CD14-positive monocyte (primary cell): ENCODE measurements around the gene MED9. TPM values are rescaled to one million over a fixed set of nuclear protein-coding genes. Genes with fewer than 3 reads are reported as not detected.

Experiments
- DNase-seq, 3 donors: peaks; one replicate each; pipeline ENCODE4 v3.0.0-alpha.2; 2011 to 2022
- H2AFZ ChIP-seq: 2 replicates; pipeline ENCODE4 v1.6.0; 2012; ENCODE audit warnings: mild to moderate bottlenecking, low read depth, low read length, inconsistent platforms; ENCODE audit not compliant: insufficient read depth, poor library complexity, severe bottlenecking
- H3K27ac ChIP-seq, 2 donors: 1 replicate in 1 of 2; 2 replicates in 1 of 2; pipeline ENCODE4 v1.5.1; 2012 to 2013; ENCODE audit warnings: low read length in 2 of 2, control low read depth in 1 of 2, inconsistent platforms in 1 of 2, low read depth in 1 of 2, mild to moderate bottlenecking in 1 of 2
- H3K27me3 ChIP-seq, 2 donors: one replicate each; pipeline versions ENCODE4 v1.6.0 to v1.6.1; 2011 to 2013; ENCODE audit warnings: low read length in 2 of 2; ENCODE audit not compliant: control insufficient read depth in 2 of 2, insufficient read depth in 2 of 2
- H3K36me3 ChIP-seq, 2 donors: replicated peaks in 1 of 2; 1 replicate in 1 of 2; 2 replicates in 1 of 2; pipeline versions ENCODE4 v1.5.1 to v1.6.1; 2012 to 2013; ENCODE audit warnings: low read length in 2 of 2, control low read depth in 1 of 2, inconsistent platforms in 1 of 2, mild to moderate bottlenecking in 1 of 2; ENCODE audit not compliant: insufficient read depth in 2 of 2, control insufficient read depth in 1 of 2
- H3K4me1 ChIP-seq, 2 donors: 1 replicate in 1 of 2; 2 replicates in 1 of 2; pipeline versions ENCODE4 v1.5.1 to v1.6.1; 2012 to 2013; ENCODE audit warnings: low read length in 2 of 2, control low read depth in 1 of 2, inconsistent platforms in 1 of 2, mild to moderate bottlenecking in 1 of 2, moderate library complexity in 1 of 2; ENCODE audit not compliant: insufficient read depth in 2 of 2, control insufficient read depth in 1 of 2
- H3K4me2 ChIP-seq: replicated peaks from 2 replicates; pipeline ENCODE3; 2012; ENCODE audit warnings: low read length, moderate library complexity, mild to moderate bottlenecking; ENCODE audit not compliant: poor library complexity, severe bottlenecking; ENCODE audit errors: extremely low read depth
- H3K4me3 ChIP-seq, 3 experiments: fragments of 200-600 bp in 1 of 3; sonication (generic) in 1 of 3; replicated peaks in 1 of 3; 1 replicate in 2 of 3; 2 replicates in 1 of 3; pipeline ENCODE4 v1.5.1; 2011 to 2013; ENCODE audit warnings: low read length in 3 of 3, mild to moderate bottlenecking in 3 of 3, control low read depth in 2 of 3, low read depth in 2 of 3, inconsistent platforms in 1 of 3, moderate library complexity in 1 of 3
- H3K79me2 ChIP-seq: 2 replicates; pipeline ENCODE4 v1.6.0; 2012; ENCODE audit warnings: mild to moderate bottlenecking, control low read depth, inconsistent platforms, low read length, moderate library complexity; ENCODE audit not compliant: insufficient read depth
- H3K9ac ChIP-seq: 2 replicates; pipeline ENCODE4 v1.6.0; 2017; ENCODE audit warnings: low read length, mild to moderate bottlenecking; ENCODE audit not compliant: insufficient read depth, poor library complexity, severe bottlenecking
- H3K9me3 ChIP-seq, 2 donors: replicated peaks in 1 of 2; 1 replicate in 1 of 2; 2 replicates in 1 of 2; pipeline versions ENCODE4 v1.5.1 to v1.6.1; 2012 to 2013; ENCODE audit warnings: low read length in 2 of 2, control low read depth in 1 of 2; ENCODE audit not compliant: control insufficient read depth in 1 of 2, insufficient read depth in 1 of 2
- H4K20me1 ChIP-seq: 2 replicates; pipeline ENCODE4 v1.6.0; 2012; ENCODE audit warnings: mild to moderate bottlenecking, low read length, control low read depth, moderate library complexity; ENCODE audit not compliant: insufficient read depth
- H3K27ac Mint-ChIP-seq, 7 donors: one replicate each; pipeline ENCODE4 v1.8.0; 2020; ENCODE audit warnings: mild to moderate bottlenecking in 7 of 7, mixed read lengths in 7 of 7, moderate library complexity in 6 of 7, inconsistent platforms in 2 of 7
- H3K27me3 Mint-ChIP-seq, 3 donors: one replicate each; pipeline ENCODE4 v1.8.0; 2021 to 2022; ENCODE audit warnings: low read depth in 3 of 3, mild to moderate bottlenecking in 3 of 3, mixed read lengths in 3 of 3, moderate library complexity in 3 of 3, inconsistent platforms in 1 of 3
- H3K36me3 Mint-ChIP-seq, 2 donors: one replicate each; pipeline ENCODE4 v1.8.0; 2020; ENCODE audit warnings: mixed read lengths in 2 of 2, inconsistent platforms in 1 of 2, mild to moderate bottlenecking in 1 of 2
- H3K4me1 Mint-ChIP-seq: one replicate; pipeline ENCODE4 v1.8.0; 2020; ENCODE audit warnings: mild to moderate bottlenecking, mixed read lengths
- H3K4me3 Mint-ChIP-seq, 2 donors: one replicate each; pipeline ENCODE4 v1.8.0; 2020; ENCODE audit warnings: mild to moderate bottlenecking in 2 of 2, mixed read lengths in 2 of 2, moderate library complexity in 1 of 2
- H3K9me3 Mint-ChIP-seq, 7 donors: one replicate each; pipeline ENCODE4 v1.8.0; 2020 to 2022; ENCODE audit warnings: mixed read lengths in 7 of 7, mild to moderate bottlenecking in 6 of 7, moderate library complexity in 6 of 7, inconsistent platforms in 2 of 7
- WGBS: methylation state at CpG from one replicate; pipeline ENCODE4 v1.1.5; 2013; ENCODE audit warnings: missing lambda C conversion rate; ENCODE audit not compliant: insufficient coverage; 5-methylcytosine and 5-hydroxymethylcytosine counted together
- intact Hi-C, 2 donors: fragments of 100-400 bp; cut with micrococcal nuclease; formaldehyde crosslinking; loops; one replicate each; pipeline versions ENCODE4 v1.15.0 to v1.15.1; 2023
- polyA plus RNA-seq, 3 donors: library from polyadenylated mRNA; depleted of rRNA in 1 of 3; unstranded in 2 of 3; stranded (reverse) in 1 of 3; fragments of 300-500 nt in 2 of 3; fragments of >200 nt in 1 of 3; fragmentation: Illumina TruSeq in 2 of 3; gene quantifications; 1 replicate in 2 of 3; 2 replicates in 1 of 3; pipeline ENCODE4 v1.2.3, GENCODE V29; 2012 to 2021
- TF ChIP-seq, protein P1 (sequence below): fragments of 200-600 bp; IDR thresholded peaks from one replicate; pipeline ENCODE4 v1.8.0; 2022; ENCODE audit warnings: antibody characterized with exemption, mild to moderate bottlenecking

The MED9 gene
- polyA plus RNA-seq, 3 donors: 5.6 to 6.9 (median 6.1) TPM

DNA sequence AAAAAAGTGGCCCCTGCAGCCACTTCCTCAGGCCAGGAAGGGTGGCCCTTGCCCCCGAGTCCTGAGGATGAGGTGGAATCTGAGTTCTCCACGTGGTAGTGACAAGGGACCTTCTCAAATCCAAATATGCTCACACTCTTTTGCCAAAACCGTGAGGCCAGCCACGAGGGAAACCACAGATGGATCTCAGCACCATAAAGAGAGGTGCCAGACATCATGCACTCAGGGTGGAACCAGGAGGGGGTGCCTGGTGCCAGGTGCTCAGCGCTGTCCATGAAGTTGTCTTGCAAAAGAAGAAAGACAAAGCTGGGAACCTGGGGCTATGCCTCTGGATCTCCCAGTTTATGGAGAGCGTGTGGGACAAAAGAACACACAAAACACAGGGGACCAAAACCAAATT, 45.2 kb upstream of the MED9 start:
- TF ChIP-seq, protein P1, sequence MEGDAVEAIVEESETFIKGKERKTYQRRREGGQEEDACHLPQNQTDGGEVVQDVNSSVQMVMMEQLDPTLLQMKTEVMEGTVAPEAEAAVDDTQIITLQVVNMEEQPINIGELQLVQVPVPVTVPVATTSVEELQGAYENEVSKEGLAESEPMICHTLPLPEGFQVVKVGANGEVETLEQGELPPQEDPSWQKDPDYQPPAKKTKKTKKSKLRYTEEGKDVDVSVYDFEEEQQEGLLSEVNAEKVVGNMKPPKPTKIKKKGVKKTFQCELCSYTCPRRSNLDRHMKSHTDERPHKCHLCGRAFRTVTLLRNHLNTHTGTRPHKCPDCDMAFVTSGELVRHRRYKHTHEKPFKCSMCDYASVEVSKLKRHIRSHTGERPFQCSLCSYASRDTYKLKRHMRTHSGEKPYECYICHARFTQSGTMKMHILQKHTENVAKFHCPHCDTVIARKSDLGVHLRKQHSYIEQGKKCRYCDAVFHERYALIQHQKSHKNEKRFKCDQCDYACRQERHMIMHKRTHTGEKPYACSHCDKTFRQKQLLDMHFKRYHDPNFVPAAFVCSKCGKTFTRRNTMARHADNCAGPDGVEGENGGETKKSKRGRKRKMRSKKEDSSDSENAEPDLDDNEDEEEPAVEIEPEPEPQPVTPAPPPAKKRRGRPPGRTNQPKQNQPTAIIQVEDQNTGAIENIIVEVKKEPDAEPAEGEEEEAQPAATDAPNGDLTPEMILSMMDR: no peak
- H4K20me1 ChIP-seq: no peaks in the 10 kb centered on the region
- Mint-ChIP-seq H3K27ac (no peak overlapping the region), H3K4me1 (peaks cover 22% of the 10 kb centered on the region), H3K27me3 (peaks cover 4 to 6% (median 5%) of the 10 kb centered on the region in 3 donors), H3K4me3 (no peak overlapping the region), H3K36me3 (no peaks in the 10 kb centered on the region), H3K9me3 (peaks cover 0 to 5% (median 0%) of the 10 kb centered on the region in 7 donors)
- H3K4me3 ChIP-seq: no peak overlapping the region
- intact Hi-C loops: no loop called here
- 44% methylated on average over 3 of the region's 6 CpGs for WGBS
- no peaks in the 10 kb centered on the region for H3K9me3 ChIP-seq
- no peaks in the 10 kb centered on the region for H3K27me3 ChIP-seq
- H3K79me2 ChIP-seq: no peaks in the 10 kb centered on the region
- no peaks in the 10 kb centered on the region for H3K36me3 ChIP-seq
- no peak overlapping the region for H3K4me2 ChIP-seq
- no peak for DNase-seq
- H3K9ac ChIP-seq: no peak overlapping the region
- no peak overlapping the region for H3K27ac ChIP-seq
- H2AFZ ChIP-seq: no peak overlapping the region
- H3K4me1 ChIP-seq: peaks cover 19 to 20% of the 10 kb centered on the region in 2 donors

DNA sequence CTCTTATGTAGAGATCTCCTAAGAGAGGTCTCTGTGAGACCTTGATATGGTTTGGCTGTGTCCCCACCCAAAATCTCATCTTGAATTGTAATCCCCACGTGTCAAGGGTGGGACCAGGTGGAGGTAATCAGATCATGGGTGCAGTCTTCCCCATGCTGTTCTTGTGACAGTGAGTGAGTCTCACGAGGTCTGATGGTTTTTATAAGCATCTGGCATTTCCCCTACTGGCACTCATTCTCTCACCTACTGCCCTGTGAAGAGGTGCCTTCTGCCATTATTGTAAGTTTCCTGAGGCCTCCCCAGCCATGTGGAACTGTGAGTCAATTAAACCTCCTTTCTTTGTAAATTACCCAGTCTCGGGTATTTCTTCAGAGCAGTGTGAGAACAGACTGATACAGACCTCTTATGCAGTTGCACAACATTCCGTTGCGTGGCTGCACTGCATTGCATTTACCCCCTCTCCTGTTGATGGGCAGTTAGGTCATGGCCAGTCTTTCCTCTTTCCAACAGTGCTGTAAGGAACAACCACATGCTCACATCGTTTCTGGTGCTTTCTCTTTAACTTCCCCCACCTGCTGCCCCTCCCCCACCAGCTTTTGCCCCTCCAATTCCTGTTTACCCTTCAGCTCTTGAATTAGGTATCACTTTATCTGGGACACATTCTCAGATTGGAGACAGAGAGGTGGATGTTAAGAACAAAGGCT, 43.6 kb upstream of the MED9 start:
- 0% methylated on average over 2 of the region's 6 CpGs for WGBS
- no peaks in the 10 kb centered on the region for H4K20me1 ChIP-seq
- H3K79me2 ChIP-seq: no peaks in the 10 kb centered on the region
- H2AFZ ChIP-seq: no peak overlapping the region
- intact Hi-C loops: no loop called here
- Mint-ChIP-seq H3K27ac (peak overlapping the region; percentile 63 to 88 (median 82)), H3K4me1 (peaks cover 25% of the 10 kb centered on the region), H3K36me3 (no peaks in the 10 kb centered on the region), H3K27me3 (peaks cover 1 to 8% (median 2%) of the 10 kb centered on the region in 3 donors), H3K9me3 (peaks cover 0 to 1% (median 0%) of the 10 kb centered on the region in 7 donors), H3K4me3 (peak overlapping the region in 1 of 2 donors; percentile 53)
- H3K27ac ChIP-seq: peak overlapping the region in 1 of 2 donors; percentile 54
- H3K36me3 ChIP-seq: no peaks in the 10 kb centered on the region
- H3K27me3 ChIP-seq: no peaks in the 10 kb centered on the region
- no peak overlapping the region for H3K9ac ChIP-seq
- H3K4me3 ChIP-seq: no peak overlapping the region
- peak; percentile 82 to 89 (median 88) for DNase-seq
- no peak overlapping the region for H3K4me2 ChIP-seq
- TF ChIP-seq, protein P1: no peak
- peaks cover 19 to 20% of the 10 kb centered on the region in 2 donors for H3K4me1 ChIP-seq
- H3K9me3 ChIP-seq: no peaks in the 10 kb centered on the region
